DND-41 (cell line): ENCODE results near the gene TRIM47.

ENCODE experiments used
- EZH2 ChIP-seq: IDR thresholded peaks from 3 replicates; pipeline ENCODE4 v1.6.1; 2012; ENCODE audit warnings: borderline replicate concordance, low read depth, mild to moderate bottlenecking, moderate library complexity, low read length, inconsistent platforms; ENCODE audit not compliant: severe bottlenecking
- TF ChIP-seq, protein P1 (sequence below): IDR thresholded peaks from 2 replicates; pipeline ENCODE4 v1.5.1; 2012; ENCODE audit warnings: borderline replicate concordance, low read length, moderate library complexity, mild to moderate bottlenecking; ENCODE audit not compliant: poor library complexity, severe bottlenecking; ENCODE audit errors: extremely low read depth

- TF ChIP-seq, protein P1, sequence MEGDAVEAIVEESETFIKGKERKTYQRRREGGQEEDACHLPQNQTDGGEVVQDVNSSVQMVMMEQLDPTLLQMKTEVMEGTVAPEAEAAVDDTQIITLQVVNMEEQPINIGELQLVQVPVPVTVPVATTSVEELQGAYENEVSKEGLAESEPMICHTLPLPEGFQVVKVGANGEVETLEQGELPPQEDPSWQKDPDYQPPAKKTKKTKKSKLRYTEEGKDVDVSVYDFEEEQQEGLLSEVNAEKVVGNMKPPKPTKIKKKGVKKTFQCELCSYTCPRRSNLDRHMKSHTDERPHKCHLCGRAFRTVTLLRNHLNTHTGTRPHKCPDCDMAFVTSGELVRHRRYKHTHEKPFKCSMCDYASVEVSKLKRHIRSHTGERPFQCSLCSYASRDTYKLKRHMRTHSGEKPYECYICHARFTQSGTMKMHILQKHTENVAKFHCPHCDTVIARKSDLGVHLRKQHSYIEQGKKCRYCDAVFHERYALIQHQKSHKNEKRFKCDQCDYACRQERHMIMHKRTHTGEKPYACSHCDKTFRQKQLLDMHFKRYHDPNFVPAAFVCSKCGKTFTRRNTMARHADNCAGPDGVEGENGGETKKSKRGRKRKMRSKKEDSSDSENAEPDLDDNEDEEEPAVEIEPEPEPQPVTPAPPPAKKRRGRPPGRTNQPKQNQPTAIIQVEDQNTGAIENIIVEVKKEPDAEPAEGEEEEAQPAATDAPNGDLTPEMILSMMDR, result no peak
- no peak for TF ChIP-seq EZH2
Measured at GRCh38 chr17:75834928-75835653, 43.3 kb downstream of the TRIM47 start.
